HepG2 (cell line): ENCODE results near the gene BCL6. TPM values are rescaled to one million over a fixed set of nuclear protein-coding genes. Genes with fewer than 3 reads are reported as not detected.
A peak's percentile ranks its signal among the peaks of the same experiment; 100 is the strongest.

Experiments
- BCL6 ChIP-seq: IDR thresholded peaks from 2 replicates; pipeline ENCODE4 v1.6.1; 2016; ENCODE audit warnings: missing genetic modification reagents, missing compliant biosample characterization
- BRD4 ChIP-seq: sonication (generic); formaldehyde crosslinking; IDR thresholded peaks from 2 replicates; pipeline ENCODE4 v1.4.0; 2020; ENCODE audit warnings: missing genetic modification reagents
- DZIP1 ChIP-seq: sonication (generic); formaldehyde crosslinking; IDR thresholded peaks from 2 replicates; pipeline ENCODE4 v1.5.0; 2020; ENCODE audit warnings: mild to moderate bottlenecking, missing genetic modification reagents
- HNRNPL ChIP-seq: fragments of 200-400 bp; formaldehyde crosslinking; IDR thresholded peaks from 2 replicates; pipeline ENCODE4 v1.6.1; 2017; ENCODE audit warnings: mild to moderate bottlenecking, low read depth, low read length
- IRF9 ChIP-seq: sonication (generic); formaldehyde crosslinking; IDR thresholded peaks from 2 replicates; pipeline ENCODE4 v1.8.0; 2022; ENCODE audit warnings: missing genetic modification reagents, mild to moderate bottlenecking, borderline replicate concordance
- NFKB2 ChIP-seq: sonication (generic); formaldehyde crosslinking; IDR thresholded peaks from 2 replicates; pipeline ENCODE4 v1.4.0; 2020; ENCODE audit warnings: missing genetic modification reagents, borderline replicate concordance
- NR2F1 ChIP-seq, 2 experiments: fragments of 450-650 bp in 1 of 2; formaldehyde crosslinking in 1 of 2; IDR thresholded peaks; 2 replicates each; pipeline versions ENCODE4 v1.5.0 to v1.6.1; 2016 to 2020; ENCODE audit warnings: mild to moderate bottlenecking in 1 of 2, missing compliant biosample characterization in 1 of 2, missing genetic modification reagents in 1 of 2, moderate library complexity in 1 of 2
- RARA ChIP-seq: IDR thresholded peaks from 2 replicates; pipeline ENCODE4 v1.6.1; 2016; ENCODE audit warnings: missing genetic modification reagents, missing compliant biosample characterization
- TCF7L2 ChIP-seq: IDR thresholded peaks from 2 replicates; pipeline ENCODE4 v1.6.1; 2011; ENCODE audit warnings: mild to moderate bottlenecking, low read depth, low read length, moderate library complexity
- TEAD3 ChIP-seq: optimal IDR thresholded peaks from 2 replicates; pipeline ENCODE3; 2016; ENCODE audit warnings: borderline replicate concordance
- TRIM24 ChIP-seq: sonication (generic); formaldehyde crosslinking; IDR thresholded peaks from 2 replicates; pipeline ENCODE4 v1.8.0; 2022; ENCODE audit warnings: mild to moderate bottlenecking, missing genetic modification reagents
- ZBTB40 ChIP-seq, 2 experiments: fragments of 450-650 bp in 1 of 2; sonication (generic) in 1 of 2; formaldehyde crosslinking in 1 of 2; IDR thresholded peaks; 2 replicates each; pipeline versions ENCODE4 v1.6.1 to v1.8.0; 2016 to 2022; ENCODE audit warnings: antibody characterized with exemption in 1 of 2, mild to moderate bottlenecking in 1 of 2, missing genetic modification reagents in 1 of 2
- ZBTB7B ChIP-seq: sonication (generic); formaldehyde crosslinking; IDR thresholded peaks from 2 replicates; pipeline ENCODE4 v1.4.0; 2020; ENCODE audit warnings: missing genetic modification reagents
- ZFP82 ChIP-seq: sonication (generic); formaldehyde crosslinking; IDR thresholded peaks from 2 replicates; pipeline ENCODE4 v1.5.1; 2020; ENCODE audit warnings: mild to moderate bottlenecking, missing genetic modification reagents, borderline replicate concordance
- ZNF256 ChIP-seq: sonication (generic); formaldehyde crosslinking; conservative IDR thresholded peaks from 2 replicates; pipeline ENCODE4 v1.4.0; 2020; ENCODE audit warnings: missing genetic modification reagents
- ZNF484 ChIP-seq: sonication (generic); formaldehyde crosslinking; IDR thresholded peaks from 2 replicates; pipeline ENCODE4 v1.5.1; 2020; ENCODE audit warnings: mild to moderate bottlenecking, low read depth, missing genetic modification reagents, borderline replicate concordance
- ZNF7 ChIP-seq: IDR thresholded peaks from 2 replicates; pipeline ENCODE4 v1.6.1; 2016; ENCODE audit warnings: missing biosample characterization, missing genetic modification reagents
- ZNF709 ChIP-seq: sonication (generic); formaldehyde crosslinking; IDR thresholded peaks from 2 replicates; pipeline ENCODE4 v1.5.0; 2020; ENCODE audit warnings: mild to moderate bottlenecking, missing genetic modification reagents
- ZSCAN12 ChIP-seq: sonication (generic); formaldehyde crosslinking; IDR thresholded peaks from 2 replicates; pipeline ENCODE4 v1.9.0; 2021; ENCODE audit warnings: mild to moderate bottlenecking, missing genetic modification reagents
- polyA plus RNA-seq, 8 experiments: library from polyadenylated mRNA; depleted of rRNA in 3 of 8; stranded (reverse) in 7 of 8; unstranded in 1 of 8; fragments of >200 nt; fragmentation: Illumina TruSeq in 4 of 8; extraction: Trizol in 4 of 8; gene quantifications; 2 replicates each; pipeline versions ENCODE4 v1.2.1 to v1.2.3, GENCODE V29; 2011 to 2016; ENCODE audit warnings: low read depth in 4 of 8, missing spikeins in 1 of 8, mixed read lengths in 1 of 8; ENCODE audit not compliant: insufficient read depth in 1 of 8
- total RNA-seq, 5 experiments: library from RNA; depleted of rRNA; stranded (reverse); fragments of >200 nt; fragmentation: Illumina TruSeq; extraction: Trizol; gene quantifications; 2 replicates each; pipeline ENCODE4 v1.2.3, GENCODE V29; 2016; ENCODE audit warnings: low read depth in 1 of 5

BCL6 gene
- total and polyA plus RNA-seq, 2 of the 13 experiments (the other 11 are each of a cell fraction or from before 2014, with no cell fraction given) = 21.2 to 53.7 TPM

GRCh38 chr3:187762792-187763191 lies 17.5 kb upstream of the BCL6 start (continued):
- no peak for TF ChIP-seq DZIP1 (CRISPR knock-in tag)
- no peak for TF ChIP-seq ZNF484 (CRISPR knock-in tag)
- peak; percentile 49; the same call in 1 of the 2 replicates for TF ChIP-seq RARA (CRISPR knock-in tag)
- no peak for TF ChIP-seq NFKB2 (CRISPR knock-in tag)
- peak; percentile 48 for TF ChIP-seq BCL6
- no peak for TF ChIP-seq IRF9 (CRISPR knock-in tag)
- TF ChIP-seq ZNF256 (CRISPR knock-in tag) = no peak
- no peak for TF ChIP-seq ZBTB40 (IDR thresholded peaks at IDR 0.05)
- TF ChIP-seq ZBTB40 (CRISPR knock-in tag; IDR thresholded peaks at IDR 0.05) = no peak
- no peak for TF ChIP-seq ZBTB7B
- TF ChIP-seq HNRNPL = no peak
- no peak for TF ChIP-seq TRIM24 (CRISPR knock-in tag)
- TF ChIP-seq BRD4 (CRISPR knock-in tag) = no peak
- TF ChIP-seq ZSCAN12 (CRISPR knock-in tag) = no peak
- no peak for TF ChIP-seq ZNF709
- TF ChIP-seq NR2F1 (CRISPR knock-in tag; IDR thresholded peaks at IDR 0.05) = no peak
- TF ChIP-seq TEAD3 (CRISPR knock-in tag) = no peak
- TF ChIP-seq ZNF7 (CRISPR knock-in tag) = no peak
- TF ChIP-seq ZFP82 (CRISPR knock-in tag) = 0 out of 2 replicates have a peak, but pooled peaks have one; percentile 54
- no peak for TF ChIP-seq TCF7L2
